DOHH2 (cell line): ENCODE measurements around the gene ATP2B3.

ENCODE experiments used
- H3F3A ChIP-seq: fragments of 200-600 bp; sonication (generic), shearing (Covaris generic); 2 replicates; pipeline ENCODE4 v1.6.0; 2016; ENCODE audit warnings: antibody characterized with exemption, mild to moderate bottlenecking; ENCODE audit not compliant: control insufficient read depth, insufficient read depth
- H3K27ac ChIP-seq: fragments of 200-600 bp; sonication (generic); 2 replicates; pipeline ENCODE4 v1.5.1; 2014; ENCODE audit warnings: low read depth, mild to moderate bottlenecking, low read length, moderate library complexity
- H3K27me3 ChIP-seq: fragments of 200-600 bp; sonication (generic); 2 replicates; pipeline ENCODE4 v1.6.1; 2014; ENCODE audit warnings: mild to moderate bottlenecking, low read length, mixed read lengths; ENCODE audit not compliant: control insufficient read depth
- H3K36me3 ChIP-seq: fragments of 200-600 bp; sonication (generic); 2 replicates; pipeline ENCODE4 v1.6.1; 2014; ENCODE audit warnings: mild to moderate bottlenecking, low read length, moderate library complexity, mixed read lengths; ENCODE audit not compliant: control insufficient read depth
- H3K4me1 ChIP-seq: fragments of 200-600 bp; sonication (generic); 2 replicates; pipeline ENCODE4 v1.6.1; 2014; ENCODE audit warnings: mild to moderate bottlenecking, low read length, mixed read lengths; ENCODE audit not compliant: control insufficient read depth
- H3K4me2 ChIP-seq: fragments of 200-600 bp; sonication (generic); 2 replicates; pipeline ENCODE4 v1.6.0; 2014; ENCODE audit warnings: mild to moderate bottlenecking, low read length, moderate library complexity
- H3K4me3 ChIP-seq: fragments of 200-600 bp; sonication (generic); 2 replicates; pipeline ENCODE4 v1.5.1; 2014; ENCODE audit warnings: mild to moderate bottlenecking, low read length, mixed read lengths
- H3K79me2 ChIP-seq: fragments of 200-600 bp; sonication (generic); 2 replicates; pipeline ENCODE4 v1.6.1; 2014; ENCODE audit warnings: mild to moderate bottlenecking, low read length, mixed read lengths; ENCODE audit not compliant: control insufficient read depth
- H3K9me2 ChIP-seq: fragments of 200-600 bp; sonication (generic); replicated peaks from 2 replicates; pipeline ENCODE4 v1.6.1; 2014; ENCODE audit warnings: mild to moderate bottlenecking, low read length, mixed read lengths; ENCODE audit not compliant: control insufficient read depth
- H3K9me3 ChIP-seq: fragments of 200-600 bp; sonication (generic); 2 replicates; pipeline ENCODE4 v1.6.1; 2014; ENCODE audit warnings: antibody characterized with exemption, low read length, mixed read lengths; ENCODE audit not compliant: control insufficient read depth, insufficient read depth
- H4K20me1 ChIP-seq: fragments of 200-600 bp; sonication (generic); 2 replicates; pipeline ENCODE4 v1.6.0; 2014; ENCODE audit warnings: low read depth, mild to moderate bottlenecking, antibody characterized with exemption, low read length, moderate library complexity; ENCODE audit not compliant: control insufficient read depth, insufficient read depth
- EZH2phosphoT487 ChIP-seq: fragments of 200-600 bp; sonication (generic); IDR thresholded peaks from 2 replicates; pipeline ENCODE4 v1.6.1; 2017; ENCODE audit warnings: borderline replicate concordance, mild to moderate bottlenecking, antibody characterized with exemption, low read length, moderate library complexity, mixed read lengths
- TF ChIP-seq, protein P1 (sequence below): fragments of 200-600 bp; sonication (generic); IDR thresholded peaks from one replicate; pipeline ENCODE4 v1.5.1; 2014; ENCODE audit warnings: antibody characterized with exemption, mild to moderate bottlenecking, low read depth, low read length; ENCODE audit not compliant: poor library complexity, severe bottlenecking

The ATP2B3 gene

DNA sequence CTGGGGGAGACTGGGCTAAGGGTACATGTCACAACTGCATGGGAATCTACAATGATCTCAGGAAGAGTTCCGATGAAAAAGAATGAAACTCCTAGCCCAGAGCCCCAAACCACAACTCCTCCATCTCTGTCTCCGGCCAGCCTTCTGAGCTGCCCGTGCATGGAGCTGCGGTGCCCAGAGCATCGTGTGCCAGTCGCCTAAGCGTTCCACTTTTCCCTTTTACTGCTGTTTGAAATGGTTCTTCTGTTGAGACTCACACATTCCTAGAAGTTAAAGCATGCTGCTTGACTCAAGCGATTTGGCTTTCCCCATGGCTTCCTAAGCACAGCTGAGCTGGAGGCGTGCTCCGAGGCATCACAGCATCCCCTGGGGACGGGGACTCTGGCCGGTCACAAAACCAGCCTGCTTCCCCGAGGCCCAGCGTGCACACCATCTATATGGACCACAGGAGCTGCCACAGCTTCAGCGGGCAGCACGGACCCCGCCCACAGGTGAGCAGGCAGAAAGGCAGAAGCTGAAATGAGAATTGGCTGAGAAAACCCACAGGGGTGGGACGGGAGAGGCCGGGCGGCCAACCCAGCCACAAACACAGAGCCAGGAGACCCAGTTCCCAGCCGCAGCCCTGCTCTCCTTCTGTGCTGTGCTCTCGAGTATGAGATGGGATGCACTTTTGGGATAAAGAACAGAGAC lies 76.5 kb downstream of the ATP2B3 start:
- H3K9me3 ChIP-seq, result no peaks in the 10 kb centered on the region
- H3F3A ChIP-seq, result no peaks in the 10 kb centered on the region
- no peak overlapping the region for H3K4me3 ChIP-seq
- H3K36me3 ChIP-seq, result peaks cover 16% of the 10 kb centered on the region; the same call in 1 of the 2 replicates
- H3K79me2 ChIP-seq, result peaks cover 27% of the 10 kb centered on the region
- H3K27me3 ChIP-seq, result no peaks in the 10 kb centered on the region
- no peaks in the 10 kb centered on the region for H3K9me2 ChIP-seq
- peaks cover 13% of the 10 kb centered on the region for H3K4me1 ChIP-seq
- no peaks in the 10 kb centered on the region for H4K20me1 ChIP-seq
- no peak overlapping the region for H3K27ac ChIP-seq
- no peak for TF ChIP-seq EZH2phosphoT487
- TF ChIP-seq, protein P1, sequence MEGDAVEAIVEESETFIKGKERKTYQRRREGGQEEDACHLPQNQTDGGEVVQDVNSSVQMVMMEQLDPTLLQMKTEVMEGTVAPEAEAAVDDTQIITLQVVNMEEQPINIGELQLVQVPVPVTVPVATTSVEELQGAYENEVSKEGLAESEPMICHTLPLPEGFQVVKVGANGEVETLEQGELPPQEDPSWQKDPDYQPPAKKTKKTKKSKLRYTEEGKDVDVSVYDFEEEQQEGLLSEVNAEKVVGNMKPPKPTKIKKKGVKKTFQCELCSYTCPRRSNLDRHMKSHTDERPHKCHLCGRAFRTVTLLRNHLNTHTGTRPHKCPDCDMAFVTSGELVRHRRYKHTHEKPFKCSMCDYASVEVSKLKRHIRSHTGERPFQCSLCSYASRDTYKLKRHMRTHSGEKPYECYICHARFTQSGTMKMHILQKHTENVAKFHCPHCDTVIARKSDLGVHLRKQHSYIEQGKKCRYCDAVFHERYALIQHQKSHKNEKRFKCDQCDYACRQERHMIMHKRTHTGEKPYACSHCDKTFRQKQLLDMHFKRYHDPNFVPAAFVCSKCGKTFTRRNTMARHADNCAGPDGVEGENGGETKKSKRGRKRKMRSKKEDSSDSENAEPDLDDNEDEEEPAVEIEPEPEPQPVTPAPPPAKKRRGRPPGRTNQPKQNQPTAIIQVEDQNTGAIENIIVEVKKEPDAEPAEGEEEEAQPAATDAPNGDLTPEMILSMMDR, result no peak
- no peak overlapping the region for H3K4me2 ChIP-seq

DNA sequence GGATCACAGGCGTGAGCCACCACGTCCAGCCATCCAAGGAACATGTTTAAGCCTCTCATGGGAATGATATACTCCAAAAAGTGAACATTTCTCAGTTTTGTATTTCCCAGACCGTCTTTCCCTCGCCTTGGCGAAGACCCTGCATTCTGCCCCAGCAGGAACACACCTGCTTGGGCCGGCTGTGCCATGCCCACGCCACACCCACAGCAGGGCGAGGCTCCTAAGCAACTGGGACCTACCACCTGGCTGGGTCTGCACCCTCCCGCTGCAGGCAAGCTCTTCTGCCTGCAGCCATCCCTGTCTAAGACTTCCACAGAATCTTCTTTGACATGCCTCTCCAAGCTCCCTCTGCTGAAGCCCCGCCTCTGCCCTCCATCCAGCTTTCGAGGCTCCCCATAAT lies 77.9 kb downstream of the ATP2B3 start:
- Histone ChIP-seq H3K9me2 (no peaks in the 10 kb centered on the region), H3K27me3 (no peaks in the 10 kb centered on the region), H3K36me3 (peaks cover 16% of the 10 kb centered on the region; the same call in 1 of the 2 replicates), H3K79me2 (peaks cover 27% of the 10 kb centered on the region), H3K27ac (no peak overlapping the region), H3K9me3 (no peaks in the 10 kb centered on the region), H3F3A (no peaks in the 10 kb centered on the region), H4K20me1 (no peaks in the 10 kb centered on the region), H3K4me2 (no peak overlapping the region), H3K4me3 (no peak overlapping the region), H3K4me1 (peaks cover 20% of the 10 kb centered on the region)
- TF ChIP-seq, protein P1, result no peak
- no peak for TF ChIP-seq EZH2phosphoT487

DNA sequence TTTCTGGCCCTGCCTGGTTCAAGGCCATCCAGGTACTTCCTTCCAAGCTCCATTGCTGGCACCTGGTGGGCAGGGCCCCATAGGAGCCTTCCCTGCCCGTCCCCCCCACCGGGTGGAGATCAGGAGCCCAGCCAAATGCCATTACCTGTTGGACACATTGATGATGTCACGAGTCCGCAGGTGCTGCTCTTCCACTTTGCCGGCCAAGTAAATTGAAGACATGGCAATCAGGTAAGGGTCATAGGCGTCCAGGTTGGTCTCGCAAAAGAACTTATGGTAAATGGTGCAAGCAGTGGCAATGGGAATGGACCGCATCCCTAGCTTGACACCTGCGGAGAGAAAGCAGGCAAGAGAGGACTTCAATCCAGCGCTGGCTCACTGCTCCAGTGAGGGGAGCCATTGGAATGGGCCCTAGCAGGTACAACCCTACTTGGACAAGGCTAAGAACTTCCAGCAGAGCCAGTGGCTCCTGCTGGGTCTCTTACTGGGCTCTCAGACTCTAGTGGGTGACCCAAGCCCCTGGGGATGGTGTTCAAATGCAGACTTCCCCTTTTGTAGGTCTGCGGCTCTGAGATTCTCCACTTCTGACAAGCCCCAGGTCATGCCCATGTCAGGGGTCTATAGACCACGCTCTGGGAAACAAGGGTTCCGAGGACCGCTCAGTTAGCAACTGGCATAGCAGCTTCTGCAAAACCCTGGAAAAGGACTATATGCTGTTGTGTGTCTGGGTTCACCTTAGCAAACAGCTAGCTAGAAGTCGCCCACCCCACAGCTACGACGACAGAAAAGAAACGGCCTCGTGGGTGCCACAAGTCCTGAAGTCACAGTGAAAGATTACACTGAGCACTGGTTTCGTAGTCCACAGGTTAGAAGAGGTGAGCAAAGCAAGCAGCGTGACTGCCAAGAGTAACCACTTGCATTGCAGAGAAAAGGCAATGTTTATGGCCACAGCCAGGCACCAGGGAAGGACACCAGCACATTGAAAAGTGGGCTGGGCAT lies 78.7 kb downstream of the ATP2B3 start:
- Histone ChIP-seq H3K27me3 (no peaks in the 10 kb centered on the region), H3K4me2 (no peak overlapping the region), H3K36me3 (peaks cover 16% of the 10 kb centered on the region; the same call in 1 of the 2 replicates), H3K27ac (no peak overlapping the region), H3K9me3 (no peaks in the 10 kb centered on the region), H4K20me1 (no peaks in the 10 kb centered on the region), H3K4me1 (peaks cover 23% of the 10 kb centered on the region), H3K79me2 (peaks cover 27% of the 10 kb centered on the region), H3K9me2 (no peaks in the 10 kb centered on the region), H3K4me3 (no peak overlapping the region), H3F3A (no peaks in the 10 kb centered on the region)
- no peak for TF ChIP-seq EZH2phosphoT487
- TF ChIP-seq, protein P1, result no peak
